ENCODE results near the gene SCN2A. TPM values are rescaled to one million over a fixed set of nuclear protein-coding genes. Genes with fewer than 3 reads are reported as not detected.

Gene SCN2A
- total and polyA plus RNA-seq, 2 donors (not counting 1 experiment from before 2014, with no cell fraction given) = 0.22 to 0.24 TPM

GRCh38 chr2:165420231-165420630, 181.0 kb downstream of the SCN2A start:
- no peak overlapping the region for H2AFZ ChIP-seq (ENCODE audit: insufficient read depth, low read depth, low read length, poor library complexity, severe bottlenecking)
- H3K79me2 ChIP-seq (ENCODE audit: control insufficient read depth, insufficient read depth, low read length) = no peaks in the 10 kb centered on the region
- no peak overlapping the region for H3K27ac ChIP-seq (ENCODE audit: low read length in 2 of 2)
- no peak overlapping the region for H3K4me2 ChIP-seq (replicated peaks; ENCODE audit: low read depth, low read length, poor library complexity, severe bottlenecking)
- H3K27ac Mint-ChIP-seq = no peak overlapping the region
- H3K9me3 Mint-ChIP-seq (ENCODE audit: insufficient read depth) = peaks cover 6% of the 10 kb centered on the region
- ChIA-PET CTCF (interaction anchor here (1.4 kb wide), 1 partner anchor 9 kb away, joined by 3 read pairs; no protein-coding TSS in a partner anchor), POLR2A (no interaction called here)
- H3K9ac ChIP-seq (ENCODE audit: low read length) = no peak overlapping the region
- intact Hi-C loops (cut with micrococcal nuclease) = no loop called here
- peaks cover 0 to 16% (median 15%) of the 10 kb centered on the region in 3 donors for H3K9me3 ChIP-seq (ENCODE audit: control extremely low read depth in 1 of 3, control insufficient read depth in 2 of 3, insufficient read depth in 1 of 3, low read length in 2 of 3)
- peaks cover 16% of the 10 kb centered on the region for H3K27me3 Mint-ChIP-seq
- TF ChIP-seq, protein P1, sequence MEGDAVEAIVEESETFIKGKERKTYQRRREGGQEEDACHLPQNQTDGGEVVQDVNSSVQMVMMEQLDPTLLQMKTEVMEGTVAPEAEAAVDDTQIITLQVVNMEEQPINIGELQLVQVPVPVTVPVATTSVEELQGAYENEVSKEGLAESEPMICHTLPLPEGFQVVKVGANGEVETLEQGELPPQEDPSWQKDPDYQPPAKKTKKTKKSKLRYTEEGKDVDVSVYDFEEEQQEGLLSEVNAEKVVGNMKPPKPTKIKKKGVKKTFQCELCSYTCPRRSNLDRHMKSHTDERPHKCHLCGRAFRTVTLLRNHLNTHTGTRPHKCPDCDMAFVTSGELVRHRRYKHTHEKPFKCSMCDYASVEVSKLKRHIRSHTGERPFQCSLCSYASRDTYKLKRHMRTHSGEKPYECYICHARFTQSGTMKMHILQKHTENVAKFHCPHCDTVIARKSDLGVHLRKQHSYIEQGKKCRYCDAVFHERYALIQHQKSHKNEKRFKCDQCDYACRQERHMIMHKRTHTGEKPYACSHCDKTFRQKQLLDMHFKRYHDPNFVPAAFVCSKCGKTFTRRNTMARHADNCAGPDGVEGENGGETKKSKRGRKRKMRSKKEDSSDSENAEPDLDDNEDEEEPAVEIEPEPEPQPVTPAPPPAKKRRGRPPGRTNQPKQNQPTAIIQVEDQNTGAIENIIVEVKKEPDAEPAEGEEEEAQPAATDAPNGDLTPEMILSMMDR (IDR thresholded peaks at IDR 0.05) = no peak
- no peak for TF ChIP-seq EZH2 (IDR thresholded peaks at IDR 0.05; ENCODE audit: borderline replicate concordance, insufficient read depth, low read depth, low read length, poor library complexity, severe bottlenecking)
- ATAC-seq (ENCODE audit: low read depth) = no peak
- H3K27me3 ChIP-seq (replicated peaks in 1 of 4; ENCODE audit: control extremely low read depth in 1 of 4, control insufficient read depth in 3 of 4, insufficient read depth in 4 of 4, low read length in 3 of 4) = peaks cover 0 to 5% (median 0%) of the 10 kb centered on the region in 4 experiments
- H3K4me3 ChIP-seq (ENCODE audit: control extremely low read depth in 1 of 5, extremely low read depth in 1 of 5, insufficient read depth in 1 of 5, low read depth in 2 of 5, low read length in 4 of 5) = no peak overlapping the region
- no peaks in the 10 kb centered on the region for H3K4me1 Mint-ChIP-seq
- no peaks in the 10 kb centered on the region for H3K4me1 ChIP-seq (ENCODE audit: control insufficient read depth in 2 of 2, insufficient read depth in 2 of 2, low read length in 2 of 2)
- no peaks in the 10 kb centered on the region for H3K36me3 ChIP-seq (replicated peaks in 1 of 2; ENCODE audit: control extremely low read depth in 1 of 2, control insufficient read depth in 1 of 2, extremely low read depth in 1 of 2, insufficient read depth in 2 of 2, low read length in 1 of 2)
- DNase-seq = no peak
- H4K20me1 ChIP-seq (ENCODE audit: control insufficient read depth, insufficient read depth, low read length, poor library complexity, severe bottlenecking) = no peaks in the 10 kb centered on the region
- no peak overlapping the region for H3K4me3 Mint-ChIP-seq

DNA sequence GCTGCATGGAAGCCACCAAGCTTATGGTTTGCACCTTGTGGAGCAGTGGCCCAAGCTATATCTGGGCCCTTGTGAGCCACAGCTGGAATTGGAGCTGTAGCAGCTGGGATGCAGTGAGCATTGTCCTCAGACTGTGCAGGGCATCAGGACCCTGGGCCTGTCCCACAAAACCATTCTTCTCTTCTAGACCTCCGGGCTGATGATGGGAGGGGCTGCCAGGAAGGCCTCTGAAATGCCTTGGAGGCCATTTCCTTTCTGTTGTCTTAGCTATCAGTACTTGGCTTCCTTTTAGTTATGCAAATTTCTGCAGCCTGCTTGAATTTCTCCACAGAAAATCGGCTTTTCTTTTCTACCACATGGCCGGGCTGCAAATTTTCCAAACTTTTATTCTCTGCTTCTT, 183.9 kb downstream of the SCN2A start:
- TF ChIP-seq, protein P1 (IDR thresholded peaks at IDR 0.05) = no peak
- no peak for TF ChIP-seq EZH2 (IDR thresholded peaks at IDR 0.05; ENCODE audit: borderline replicate concordance, insufficient read depth, low read depth, low read length, poor library complexity, severe bottlenecking)
- Histone ChIP-seq H3K4me1 (ENCODE audit: control insufficient read depth in 2 of 2, insufficient read depth in 2 of 2, low read length in 2 of 2) (no peaks in the 10 kb centered on the region), H3K9ac (ENCODE audit: low read length) (no peak overlapping the region), H3K27ac (ENCODE audit: low read length in 2 of 2) (no peak overlapping the region), H3K4me3 (ENCODE audit: control extremely low read depth in 1 of 5, extremely low read depth in 1 of 5, insufficient read depth in 1 of 5, low read depth in 2 of 5, low read length in 4 of 5) (no peak overlapping the region), H2AFZ (ENCODE audit: insufficient read depth, low read depth, low read length, poor library complexity, severe bottlenecking) (no peak overlapping the region), H3K27me3 (replicated peaks in 1 of 4; ENCODE audit: control extremely low read depth in 1 of 4, control insufficient read depth in 3 of 4, insufficient read depth in 4 of 4, low read length in 3 of 4) (peaks cover 0 to 5% (median 0%) of the 10 kb centered on the region in 4 experiments), H3K79me2 (ENCODE audit: control insufficient read depth, insufficient read depth, low read length) (no peaks in the 10 kb centered on the region), H3K4me2 (replicated peaks; ENCODE audit: low read depth, low read length, poor library complexity, severe bottlenecking) (no peak overlapping the region), H3K36me3 (replicated peaks in 1 of 2; ENCODE audit: control extremely low read depth in 1 of 2, control insufficient read depth in 1 of 2, extremely low read depth in 1 of 2, insufficient read depth in 2 of 2, low read length in 1 of 2) (no peaks in the 10 kb centered on the region), H4K20me1 (ENCODE audit: control insufficient read depth, insufficient read depth, low read length, poor library complexity, severe bottlenecking) (no peaks in the 10 kb centered on the region), H3K9me3 (ENCODE audit: control extremely low read depth in 1 of 3, control insufficient read depth in 2 of 3, insufficient read depth in 1 of 3, low read length in 2 of 3) (peaks cover 0 to 9% (median 5%) of the 10 kb centered on the region in 3 donors)
- Mint-ChIP-seq H3K4me1 (no peaks in the 10 kb centered on the region), H3K27me3 (peaks cover 16% of the 10 kb centered on the region), H3K9me3 (ENCODE audit: insufficient read depth) (peaks cover 6% of the 10 kb centered on the region), H3K4me3 (no peak overlapping the region), H3K27ac (no peak overlapping the region)
- POLR2A ChIA-PET = no interaction called here
- CTCF ChIA-PET = no interaction called here
- ATAC-seq (ENCODE audit: low read depth) = no peak
- intact Hi-C loops (cut with micrococcal nuclease) = no loop called here
- no peak for DNase-seq
- 80% methylated on average over 1 of the region's 3 CpGs for WGBS (ENCODE audit: insufficient coverage)
